ENCODE data around the gene MEPCE.

DNA sequence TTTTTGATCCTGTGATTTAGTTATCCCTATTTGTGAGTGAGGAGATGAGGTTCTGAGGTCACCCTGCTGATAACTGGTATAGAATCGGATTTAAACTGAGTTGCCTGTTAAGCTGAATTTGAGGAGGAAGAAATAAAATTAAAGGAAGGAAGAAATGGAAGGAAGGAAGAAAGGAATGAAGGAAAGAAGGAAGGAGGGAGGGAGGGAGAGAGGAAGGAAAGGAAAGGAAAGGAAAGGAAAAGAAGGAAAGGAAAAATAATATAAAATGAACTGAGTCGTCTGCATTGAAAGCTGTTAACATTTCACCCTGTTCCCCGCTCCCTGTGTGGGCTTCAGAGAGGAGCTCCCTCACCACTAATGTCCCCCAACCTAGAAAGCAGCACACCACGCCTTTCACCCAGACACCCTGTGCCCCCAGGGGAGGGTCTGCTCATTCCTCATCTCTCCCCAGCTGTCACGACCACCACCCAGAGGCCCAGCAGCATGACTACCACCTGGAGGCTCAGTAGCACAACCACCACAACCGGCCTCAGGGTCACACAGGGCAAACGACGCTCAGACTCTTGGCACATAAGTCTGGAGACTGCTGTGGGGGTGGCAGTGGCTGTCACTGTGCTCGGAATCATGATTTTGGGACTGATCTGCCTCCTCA lies 40.1 kb upstream of the MEPCE start:
- TF ChIP-seq, protein P1, sequence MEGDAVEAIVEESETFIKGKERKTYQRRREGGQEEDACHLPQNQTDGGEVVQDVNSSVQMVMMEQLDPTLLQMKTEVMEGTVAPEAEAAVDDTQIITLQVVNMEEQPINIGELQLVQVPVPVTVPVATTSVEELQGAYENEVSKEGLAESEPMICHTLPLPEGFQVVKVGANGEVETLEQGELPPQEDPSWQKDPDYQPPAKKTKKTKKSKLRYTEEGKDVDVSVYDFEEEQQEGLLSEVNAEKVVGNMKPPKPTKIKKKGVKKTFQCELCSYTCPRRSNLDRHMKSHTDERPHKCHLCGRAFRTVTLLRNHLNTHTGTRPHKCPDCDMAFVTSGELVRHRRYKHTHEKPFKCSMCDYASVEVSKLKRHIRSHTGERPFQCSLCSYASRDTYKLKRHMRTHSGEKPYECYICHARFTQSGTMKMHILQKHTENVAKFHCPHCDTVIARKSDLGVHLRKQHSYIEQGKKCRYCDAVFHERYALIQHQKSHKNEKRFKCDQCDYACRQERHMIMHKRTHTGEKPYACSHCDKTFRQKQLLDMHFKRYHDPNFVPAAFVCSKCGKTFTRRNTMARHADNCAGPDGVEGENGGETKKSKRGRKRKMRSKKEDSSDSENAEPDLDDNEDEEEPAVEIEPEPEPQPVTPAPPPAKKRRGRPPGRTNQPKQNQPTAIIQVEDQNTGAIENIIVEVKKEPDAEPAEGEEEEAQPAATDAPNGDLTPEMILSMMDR (IDR thresholded peaks at IDR 0.05) = no peak
- TF ChIP-seq POLR2AphosphoS5 (IDR thresholded peaks at IDR 0.05) = no peak
- no peak for TF ChIP-seq POLR2A (IDR thresholded peaks at IDR 0.05; ENCODE audit: low read depth)
